H1 (cell line): ENCODE data around the gene ELOVL5. TPM values are rescaled to one million over a fixed set of nuclear protein-coding genes. Genes with fewer than 3 reads are reported as not detected.

Experiments
- SIX5 ChIP-seq: IDR thresholded peaks from 2 replicates; pipeline ENCODE4 v1.6.1; 2011; ENCODE audit warnings: mild to moderate bottlenecking, low read depth, low read length
- polyA plus RNA-seq, 7 experiments: library from polyadenylated mRNA; depleted of rRNA in 3 of 7; stranded (reverse) in 5 of 7; unstranded in 2 of 7; fragments of >200 nt in 5 of 7; fragments of 200-250 nt in 2 of 7; gene quantifications; 1 replicate in 5 of 7; 2 replicates in 1 of 7; 4 replicates in 1 of 7; pipeline versions ENCODE4 v1.2.1 to v1.2.3, GENCODE V29; 2011 to 2013; ENCODE audit warnings: missing spikeins in 2 of 7, mixed read lengths in 2 of 7
- total RNA-seq: library from RNA; stranded (reverse); fragmentation: NEBNext Ultra II Directional; extraction: Animal tissue kit (Norgen Biotek cat#: 25700); gene quantifications from 2 replicates; pipeline ENCODE4 v1.2.1, GENCODE V29; 2021
- TF ChIP-seq, protein P1 (sequence below): fragments of 300-600 bp; sonication (generic); IDR thresholded peaks from 2 replicates; pipeline ENCODE4 v1.7.1; 2012; ENCODE audit warnings: low read length, moderate library complexity, mild to moderate bottlenecking, inconsistent platforms; ENCODE audit not compliant: insufficient replicate concordance

The ELOVL5 gene
- total and polyA plus RNA-seq, 2 of the 8 experiments (the other 6 are each of a cell fraction or from before 2014, with no cell fraction given), result 113 to 156 TPM

DNA sequence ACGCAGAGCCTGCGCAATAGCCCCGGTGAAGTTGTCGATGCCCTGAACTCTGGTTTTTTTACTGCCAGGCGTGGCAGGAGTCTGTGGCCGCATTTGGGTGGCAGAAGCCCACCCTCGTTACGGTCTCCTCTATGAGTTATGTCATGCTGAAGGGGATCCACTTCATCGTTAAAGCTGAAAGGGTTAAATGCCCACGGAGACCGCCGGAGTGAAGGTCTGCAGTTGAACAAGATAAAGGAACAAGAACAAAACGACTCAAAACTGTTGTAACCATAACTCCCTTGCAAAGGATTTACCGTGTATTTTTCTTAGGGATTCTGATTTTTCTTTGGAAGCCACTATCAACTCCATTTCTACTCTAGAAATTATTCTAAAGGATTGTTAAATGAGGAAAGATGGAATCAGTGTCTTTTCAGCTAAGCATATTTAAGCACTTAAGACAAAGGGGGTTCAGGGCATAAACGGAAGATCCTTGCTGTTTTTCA, 501 bp upstream of the ELOVL5 start (continued):
- TF ChIP-seq, protein P1, sequence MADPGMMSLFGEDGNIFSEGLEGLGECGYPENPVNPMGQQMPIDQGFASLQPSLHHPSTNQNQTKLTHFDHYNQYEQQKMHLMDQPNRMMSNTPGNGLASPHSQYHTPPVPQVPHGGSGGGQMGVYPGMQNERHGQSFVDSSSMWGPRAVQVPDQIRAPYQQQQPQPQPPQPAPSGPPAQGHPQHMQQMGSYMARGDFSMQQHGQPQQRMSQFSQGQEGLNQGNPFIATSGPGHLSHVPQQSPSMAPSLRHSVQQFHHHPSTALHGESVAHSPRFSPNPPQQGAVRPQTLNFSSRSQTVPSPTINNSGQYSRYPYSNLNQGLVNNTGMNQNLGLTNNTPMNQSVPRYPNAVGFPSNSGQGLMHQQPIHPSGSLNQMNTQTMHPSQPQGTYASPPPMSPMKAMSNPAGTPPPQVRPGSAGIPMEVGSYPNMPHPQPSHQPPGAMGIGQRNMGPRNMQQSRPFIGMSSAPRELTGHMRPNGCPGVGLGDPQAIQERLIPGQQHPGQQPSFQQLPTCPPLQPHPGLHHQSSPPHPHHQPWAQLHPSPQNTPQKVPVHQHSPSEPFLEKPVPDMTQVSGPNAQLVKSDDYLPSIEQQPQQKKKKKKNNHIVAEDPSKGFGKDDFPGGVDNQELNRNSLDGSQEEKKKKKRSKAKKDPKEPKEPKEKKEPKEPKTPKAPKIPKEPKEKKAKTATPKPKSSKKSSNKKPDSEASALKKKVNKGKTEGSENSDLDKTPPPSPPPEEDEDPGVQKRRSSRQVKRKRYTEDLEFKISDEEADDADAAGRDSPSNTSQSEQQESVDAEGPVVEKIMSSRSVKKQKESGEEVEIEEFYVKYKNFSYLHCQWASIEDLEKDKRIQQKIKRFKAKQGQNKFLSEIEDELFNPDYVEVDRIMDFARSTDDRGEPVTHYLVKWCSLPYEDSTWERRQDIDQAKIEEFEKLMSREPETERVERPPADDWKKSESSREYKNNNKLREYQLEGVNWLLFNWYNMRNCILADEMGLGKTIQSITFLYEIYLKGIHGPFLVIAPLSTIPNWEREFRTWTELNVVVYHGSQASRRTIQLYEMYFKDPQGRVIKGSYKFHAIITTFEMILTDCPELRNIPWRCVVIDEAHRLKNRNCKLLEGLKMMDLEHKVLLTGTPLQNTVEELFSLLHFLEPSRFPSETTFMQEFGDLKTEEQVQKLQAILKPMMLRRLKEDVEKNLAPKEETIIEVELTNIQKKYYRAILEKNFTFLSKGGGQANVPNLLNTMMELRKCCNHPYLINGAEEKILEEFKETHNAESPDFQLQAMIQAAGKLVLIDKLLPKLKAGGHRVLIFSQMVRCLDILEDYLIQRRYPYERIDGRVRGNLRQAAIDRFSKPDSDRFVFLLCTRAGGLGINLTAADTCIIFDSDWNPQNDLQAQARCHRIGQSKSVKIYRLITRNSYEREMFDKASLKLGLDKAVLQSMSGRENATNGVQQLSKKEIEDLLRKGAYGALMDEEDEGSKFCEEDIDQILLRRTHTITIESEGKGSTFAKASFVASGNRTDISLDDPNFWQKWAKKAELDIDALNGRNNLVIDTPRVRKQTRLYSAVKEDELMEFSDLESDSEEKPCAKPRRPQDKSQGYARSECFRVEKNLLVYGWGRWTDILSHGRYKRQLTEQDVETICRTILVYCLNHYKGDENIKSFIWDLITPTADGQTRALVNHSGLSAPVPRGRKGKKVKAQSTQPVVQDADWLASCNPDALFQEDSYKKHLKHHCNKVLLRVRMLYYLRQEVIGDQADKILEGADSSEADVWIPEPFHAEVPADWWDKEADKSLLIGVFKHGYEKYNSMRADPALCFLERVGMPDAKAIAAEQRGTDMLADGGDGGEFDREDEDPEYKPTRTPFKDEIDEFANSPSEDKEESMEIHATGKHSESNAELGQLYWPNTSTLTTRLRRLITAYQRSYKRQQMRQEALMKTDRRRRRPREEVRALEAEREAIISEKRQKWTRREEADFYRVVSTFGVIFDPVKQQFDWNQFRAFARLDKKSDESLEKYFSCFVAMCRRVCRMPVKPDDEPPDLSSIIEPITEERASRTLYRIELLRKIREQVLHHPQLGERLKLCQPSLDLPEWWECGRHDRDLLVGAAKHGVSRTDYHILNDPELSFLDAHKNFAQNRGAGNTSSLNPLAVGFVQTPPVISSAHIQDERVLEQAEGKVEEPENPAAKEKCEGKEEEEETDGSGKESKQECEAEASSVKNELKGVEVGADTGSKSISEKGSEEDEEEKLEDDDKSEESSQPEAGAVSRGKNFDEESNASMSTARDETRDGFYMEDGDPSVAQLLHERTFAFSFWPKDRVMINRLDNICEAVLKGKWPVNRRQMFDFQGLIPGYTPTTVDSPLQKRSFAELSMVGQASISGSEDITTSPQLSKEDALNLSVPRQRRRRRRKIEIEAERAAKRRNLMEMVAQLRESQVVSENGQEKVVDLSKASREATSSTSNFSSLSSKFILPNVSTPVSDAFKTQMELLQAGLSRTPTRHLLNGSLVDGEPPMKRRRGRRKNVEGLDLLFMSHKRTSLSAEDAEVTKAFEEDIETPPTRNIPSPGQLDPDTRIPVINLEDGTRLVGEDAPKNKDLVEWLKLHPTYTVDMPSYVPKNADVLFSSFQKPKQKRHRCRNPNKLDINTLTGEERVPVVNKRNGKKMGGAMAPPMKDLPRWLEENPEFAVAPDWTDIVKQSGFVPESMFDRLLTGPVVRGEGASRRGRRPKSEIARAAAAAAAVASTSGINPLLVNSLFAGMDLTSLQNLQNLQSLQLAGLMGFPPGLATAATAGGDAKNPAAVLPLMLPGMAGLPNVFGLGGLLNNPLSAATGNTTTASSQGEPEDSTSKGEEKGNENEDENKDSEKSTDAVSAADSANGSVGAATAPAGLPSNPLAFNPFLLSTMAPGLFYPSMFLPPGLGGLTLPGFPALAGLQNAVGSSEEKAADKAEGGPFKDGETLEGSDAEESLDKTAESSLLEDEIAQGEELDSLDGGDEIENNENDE, result no peak
- no peak for TF ChIP-seq SIX5
- TF ChIP-seq, all 59 proteins: peak for 1
